ENCODE results near the gene ITPRIP.

ITPRIP gene

DNA sequence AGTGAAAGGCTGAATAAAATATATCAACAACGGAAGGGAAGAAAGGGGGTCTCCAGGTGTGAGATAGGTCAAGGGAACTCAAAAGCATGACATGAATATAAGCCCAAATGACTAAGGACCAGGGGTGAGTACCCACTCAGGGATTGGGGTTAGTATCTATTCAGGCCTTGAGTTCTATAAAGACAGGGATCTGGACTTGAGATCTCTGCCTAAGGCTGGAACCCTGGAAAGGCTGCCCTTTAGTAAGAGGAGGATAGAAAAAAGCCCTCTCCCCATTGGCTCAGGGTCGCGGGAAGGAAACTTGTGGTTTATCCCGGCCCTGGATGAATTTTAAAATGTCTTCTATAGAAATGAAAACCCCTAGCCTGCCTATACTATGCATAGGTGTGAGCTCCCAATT lies 2.4 kb upstream of the ITPRIP start:
- DNase-seq (ENCODE audit: low spot score) = no peak

DNA sequence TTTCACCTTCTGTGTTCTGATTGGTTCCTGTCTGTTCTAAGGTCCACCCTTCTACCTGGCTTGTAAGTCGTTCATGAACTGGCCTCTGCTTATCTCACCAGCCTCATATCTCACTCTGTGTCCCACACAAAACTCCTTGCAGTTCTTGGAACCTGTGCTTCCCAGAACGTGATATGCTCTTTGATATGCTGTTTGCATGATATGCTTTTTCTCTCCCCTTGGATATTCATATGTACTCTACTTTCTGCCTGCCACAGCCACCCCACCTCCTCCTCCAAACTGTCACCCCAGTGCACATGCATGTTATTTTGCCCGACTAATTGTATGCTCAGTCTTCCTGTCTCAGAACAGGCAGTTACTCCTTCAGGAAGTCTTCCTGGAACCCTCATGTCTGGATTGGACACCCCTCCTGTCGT lies 1.9 kb upstream of the ITPRIP start:
- no peak for DNase-seq (ENCODE audit: low spot score)

DNA sequence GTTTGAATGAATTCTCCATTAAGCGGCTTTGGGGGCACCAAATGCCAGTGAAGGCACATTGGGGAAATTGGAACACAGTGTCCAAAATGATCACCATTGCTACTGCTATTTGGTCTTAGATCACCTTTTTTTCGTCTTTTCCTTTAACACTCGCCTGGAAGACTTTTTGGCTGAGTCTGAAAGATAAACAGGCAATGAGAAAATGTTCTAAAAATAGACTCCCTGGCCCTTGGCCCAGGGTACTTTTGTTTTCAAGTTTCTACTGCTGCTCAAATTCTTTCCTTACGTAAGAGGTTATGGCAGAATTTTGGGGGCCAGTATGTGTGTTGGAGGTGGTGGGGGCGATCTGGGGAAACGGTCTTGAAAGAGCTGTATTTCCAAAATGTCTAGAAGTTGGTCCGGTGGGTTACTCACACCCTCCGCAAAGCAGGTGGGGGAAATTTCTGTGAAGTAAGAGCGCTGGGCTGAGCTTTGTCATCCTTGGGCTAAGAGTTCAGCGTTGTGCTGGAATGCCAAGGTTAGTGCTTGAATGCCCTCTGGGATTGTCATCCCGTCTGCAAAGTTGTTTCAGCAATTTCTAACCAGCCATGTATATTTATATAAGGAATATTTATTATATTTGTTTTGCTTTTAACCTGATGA lies 1.3 kb upstream of the ITPRIP start:
- DNase-seq (ENCODE audit: low spot score) = no peak

DNA sequence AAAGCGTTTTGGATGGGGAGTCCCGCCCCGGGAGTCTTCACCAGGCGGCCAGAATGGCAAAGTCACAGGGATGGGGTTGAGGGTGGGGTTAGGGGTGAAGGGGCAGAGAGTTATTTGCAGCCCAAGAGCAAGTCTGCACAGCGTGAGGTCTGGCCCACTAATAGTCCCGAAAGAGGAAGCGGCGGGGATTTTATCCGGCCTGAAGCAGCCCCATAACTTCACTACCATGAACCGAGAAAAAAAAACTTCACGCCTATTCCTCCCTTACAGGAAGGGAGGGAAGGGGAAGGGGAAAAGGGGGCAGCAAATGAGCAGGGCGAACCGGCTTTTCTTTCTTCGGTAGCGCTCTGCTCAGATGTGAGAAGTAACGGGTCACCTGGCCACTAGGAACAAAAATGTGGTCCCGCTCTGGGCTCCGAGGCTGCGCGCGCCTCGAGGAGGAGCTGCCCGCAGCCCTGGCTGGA lies 712 bp downstream of the ITPRIP start:
- DNase-seq (ENCODE audit: low spot score) = no peak

DNA sequence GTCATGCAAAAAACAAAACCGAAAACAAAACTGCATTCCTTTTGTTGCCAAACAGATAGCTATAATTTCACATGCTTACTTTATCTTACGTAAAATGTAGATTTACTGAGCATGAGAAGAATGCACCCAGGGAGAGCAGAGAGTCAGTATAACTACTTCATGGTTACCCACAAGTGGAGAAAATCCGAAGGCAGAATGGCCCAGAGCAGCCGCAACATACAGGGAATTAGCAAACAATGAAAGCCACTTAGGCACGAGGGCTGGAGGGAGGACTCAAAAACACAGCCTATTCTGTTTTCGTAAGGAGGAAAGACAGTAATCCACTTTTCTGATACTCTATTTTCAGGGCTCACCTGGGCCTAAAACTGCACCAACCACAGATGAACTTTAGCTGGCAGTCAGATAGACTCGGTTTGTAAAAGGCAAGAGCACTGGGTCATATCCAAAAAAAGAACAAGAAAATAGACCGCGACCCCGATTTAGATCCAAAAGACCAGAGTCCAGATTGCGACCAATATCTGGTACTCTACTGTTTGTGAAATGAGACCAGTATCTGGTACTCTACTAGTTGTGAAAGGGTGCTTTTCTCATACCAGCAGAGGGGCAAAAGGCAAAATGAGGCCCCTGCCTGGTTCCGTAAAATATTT lies 1.3 kb downstream of the ITPRIP start:
- no peak for DNase-seq (ENCODE audit: low spot score)

DNA sequence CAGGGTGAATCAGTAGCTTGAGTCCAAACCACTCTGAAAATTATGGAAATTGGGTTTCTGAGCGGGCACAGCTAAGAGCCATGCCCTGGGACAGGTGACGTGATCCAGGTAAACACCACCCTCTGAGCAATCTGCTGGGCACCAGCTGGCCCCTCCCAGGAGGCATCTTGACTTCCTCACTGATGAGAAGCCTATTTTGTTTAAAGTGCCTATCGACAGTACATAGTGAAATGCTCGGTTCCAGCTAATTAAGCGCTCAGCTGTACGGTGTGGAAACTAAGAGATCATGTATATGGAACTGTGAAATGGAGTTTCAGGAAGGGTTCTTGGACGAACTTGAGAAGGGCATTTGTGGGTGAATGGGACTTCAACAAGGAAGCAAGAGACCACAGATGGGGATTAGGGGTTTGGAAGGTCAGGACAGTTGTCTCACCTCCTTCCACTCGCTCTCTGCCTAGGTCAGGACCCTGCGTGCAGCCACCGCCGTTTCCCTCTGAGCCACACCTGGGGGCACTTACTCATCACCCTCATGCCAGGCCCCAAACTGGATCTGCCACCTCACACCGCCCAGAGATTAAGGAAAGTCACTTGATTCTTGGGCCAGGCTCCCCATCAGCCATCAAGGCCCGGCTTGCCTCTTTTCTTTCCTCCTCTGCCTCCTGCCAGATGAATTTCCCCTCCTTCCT lies 3.2 kb downstream of the ITPRIP start:
- no peak for DNase-seq (ENCODE audit: low spot score)

DNA sequence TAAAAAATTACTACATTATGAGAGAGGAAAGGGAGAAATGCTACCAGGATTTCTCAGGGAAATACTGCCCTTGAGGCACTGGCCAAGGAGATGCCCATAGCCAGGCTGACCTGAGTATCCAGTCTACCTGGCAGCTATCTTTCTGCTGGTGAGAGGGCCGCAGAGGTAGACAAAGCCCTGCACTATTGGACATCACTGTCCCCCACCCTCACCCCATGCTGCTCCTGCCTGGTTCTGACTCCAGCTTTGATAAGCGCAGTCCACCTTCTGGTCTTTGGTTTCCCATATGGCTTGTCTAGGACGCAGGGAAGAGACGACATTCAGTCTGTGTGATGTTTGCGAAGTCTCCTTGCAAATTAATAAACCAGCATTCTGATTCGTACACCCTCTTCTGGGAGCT lies 3.7 kb downstream of the ITPRIP start:
- DNase-seq (ENCODE audit: low spot score) = no peak

DNA sequence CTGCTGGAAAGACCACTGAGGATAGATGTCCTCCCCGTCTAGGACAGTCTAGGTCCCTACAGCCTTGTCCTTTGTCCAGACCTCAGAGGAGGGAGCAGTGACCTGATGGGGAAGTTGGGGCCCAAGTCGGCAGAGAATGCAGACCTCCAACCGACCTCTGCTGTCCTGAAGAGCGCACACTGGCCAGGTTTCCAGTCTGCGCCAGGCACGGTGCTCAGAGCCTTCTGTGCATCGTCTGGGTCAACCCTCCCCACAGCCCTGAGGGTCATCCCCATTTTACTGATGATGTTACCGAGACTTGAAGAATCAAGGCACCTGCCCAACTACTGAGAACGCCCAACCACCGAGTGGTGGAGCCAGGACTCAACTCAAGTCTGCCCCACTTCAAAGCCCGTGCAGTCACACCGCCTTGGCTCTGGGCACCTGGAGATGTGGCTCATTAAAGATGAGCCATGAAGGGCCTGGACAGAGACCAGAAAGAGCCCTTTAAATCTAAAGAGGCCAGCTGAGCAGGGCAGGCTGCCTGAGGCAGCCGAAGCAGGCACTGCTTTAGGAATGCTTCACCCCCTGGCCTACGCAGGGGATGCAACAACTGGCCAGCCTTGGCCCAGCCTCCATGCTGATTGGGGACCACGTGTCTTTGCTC lies 4.4 kb downstream of the ITPRIP start:
- DNase-seq (ENCODE audit: low spot score) = no peak

DNA sequence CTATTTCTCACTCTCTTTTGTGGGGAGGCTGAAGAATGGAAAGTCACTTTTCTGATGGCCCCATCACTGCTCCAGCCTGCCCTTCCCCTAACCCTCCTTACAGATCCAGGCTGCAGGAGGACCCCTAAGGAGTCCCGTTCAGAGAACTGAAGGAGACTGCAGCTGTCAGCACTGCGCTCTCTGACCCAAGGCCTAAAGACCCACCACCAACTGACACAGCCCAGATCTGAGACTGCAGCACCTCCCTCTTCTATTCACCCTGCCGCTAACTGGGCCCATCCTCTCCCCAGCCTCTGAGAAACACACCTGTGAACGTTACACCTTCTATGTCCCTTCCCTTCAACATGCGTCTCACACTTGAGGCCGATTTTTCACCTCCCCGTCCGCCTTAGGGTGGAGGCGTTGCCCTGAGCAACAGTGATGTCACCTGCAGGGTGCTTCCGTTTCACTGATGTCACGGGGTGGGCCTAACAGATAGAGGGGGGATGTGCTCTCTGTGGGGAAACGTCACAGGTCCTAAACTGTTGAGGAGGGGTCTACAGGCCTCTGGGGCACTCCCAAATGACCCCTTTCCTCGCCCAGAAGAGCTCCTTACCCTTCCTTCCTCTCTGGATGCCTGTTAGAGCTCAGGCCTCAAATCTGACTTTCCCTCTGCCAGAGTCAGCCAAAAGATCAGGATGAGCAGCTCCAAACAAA lies 5.1 kb downstream of the ITPRIP start:
- DNase-seq (ENCODE audit: low spot score) = no peak

DNA sequence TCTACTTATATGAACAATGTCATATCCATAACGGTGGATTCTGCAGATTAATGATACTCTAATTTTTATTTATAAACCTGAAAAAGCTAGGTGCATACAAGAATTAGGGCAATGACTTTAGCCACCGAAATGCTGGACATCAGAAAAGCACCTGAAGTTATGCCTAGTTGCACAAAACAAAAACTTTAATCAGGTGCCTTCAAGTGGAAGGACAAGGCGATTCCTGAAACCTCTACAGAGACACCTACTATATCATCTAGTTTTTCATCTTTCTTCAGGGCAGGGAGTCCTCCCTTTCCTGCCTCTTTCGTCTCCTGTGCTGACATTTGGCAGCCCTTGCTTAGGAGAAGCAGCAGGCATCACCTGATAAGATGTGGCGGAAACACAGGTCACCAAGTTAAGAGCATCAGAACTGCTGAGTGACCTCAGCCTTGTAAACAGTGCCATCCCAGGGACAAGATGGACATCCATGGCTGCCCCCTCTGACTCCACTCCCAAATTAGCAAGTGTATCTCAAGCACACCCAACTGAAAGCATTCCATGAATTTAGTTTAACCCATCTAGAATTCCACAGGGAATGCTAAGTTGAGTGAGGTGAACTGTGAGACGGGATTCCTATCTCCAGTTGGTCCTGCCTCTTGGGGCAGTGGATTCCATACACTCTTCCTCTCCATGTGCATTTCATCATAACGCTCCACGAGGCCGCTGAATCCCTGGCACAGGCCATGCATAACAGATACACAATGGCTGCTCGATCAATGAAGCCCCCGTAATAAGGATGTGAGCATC lies 5.8 kb downstream of the ITPRIP start:
- DNase-seq (ENCODE audit: low spot score) = no peak

DNA sequence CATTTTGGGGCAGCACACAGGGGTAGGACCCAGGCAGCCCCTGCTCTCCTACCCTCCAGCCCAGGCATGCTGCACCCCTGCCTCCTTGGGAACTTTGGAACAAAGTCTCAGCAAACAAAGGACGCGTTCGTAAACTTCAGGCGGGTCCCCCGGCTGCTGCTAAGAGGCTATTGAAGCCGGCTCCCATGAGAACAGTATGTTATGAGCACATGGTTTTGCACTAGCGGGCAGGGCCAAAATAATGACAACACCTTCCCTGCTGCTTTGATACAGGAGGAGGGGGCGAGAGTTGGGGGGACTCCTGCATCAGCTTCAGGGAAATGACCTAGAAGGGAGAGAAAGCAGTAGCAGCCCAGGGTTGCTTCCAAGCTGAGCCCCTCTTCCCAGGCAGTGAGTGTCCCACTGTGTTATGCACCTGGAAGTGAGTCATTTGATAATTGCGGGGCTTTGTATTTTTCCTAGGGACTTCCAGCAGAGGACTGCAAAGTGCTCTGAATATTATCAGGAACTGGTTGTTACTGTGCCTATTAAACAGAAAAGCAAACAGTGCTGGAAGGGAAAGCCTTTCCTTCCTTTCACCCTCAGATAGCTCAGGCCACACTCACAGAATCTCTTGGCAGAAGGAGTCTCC lies 6.9 kb downstream of the ITPRIP start:
- no peak for DNase-seq (ENCODE audit: low spot score)

DNA sequence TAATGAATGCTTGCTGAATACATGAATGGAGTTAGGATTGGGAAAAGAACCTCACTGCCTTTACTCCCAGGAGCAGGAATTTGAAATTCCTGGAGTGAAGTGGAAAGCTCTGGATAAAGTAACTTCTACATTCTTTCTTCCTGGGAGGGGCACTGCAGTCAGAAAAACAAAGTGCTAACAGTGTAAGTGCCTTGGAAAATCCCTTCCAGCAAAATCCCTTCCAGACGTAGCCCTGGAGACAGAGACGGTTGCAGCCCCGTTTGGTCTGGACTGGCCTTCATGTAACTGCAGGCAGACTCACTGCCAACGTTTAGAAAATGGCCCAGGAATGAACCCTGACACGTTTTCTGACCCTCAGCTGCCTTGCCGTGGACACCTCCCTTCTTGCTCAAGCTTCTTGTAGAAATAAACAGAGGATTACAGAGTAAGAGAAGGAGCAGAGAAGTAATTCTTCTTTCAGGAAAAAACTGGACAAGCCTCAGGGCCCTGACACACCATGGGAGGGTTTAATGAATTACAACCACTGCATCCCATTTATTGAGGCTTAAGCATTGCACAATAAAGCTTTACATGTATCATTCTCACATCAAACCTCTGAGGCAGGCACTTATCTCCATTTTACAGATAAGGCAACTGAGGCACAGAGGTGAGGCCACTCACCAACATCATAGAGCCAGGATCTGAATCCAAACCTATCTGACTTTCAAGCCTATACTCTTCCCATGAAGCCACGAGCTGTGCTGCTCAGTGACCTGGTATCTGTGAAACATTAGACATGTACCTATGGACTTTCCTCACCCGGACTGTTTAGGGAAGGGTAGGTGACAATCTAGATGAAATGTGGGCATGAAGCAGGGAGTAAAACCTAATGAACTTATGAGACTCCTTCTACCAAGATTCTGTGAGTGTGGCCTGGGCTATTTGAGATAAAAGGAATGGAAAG lies 7.8 kb downstream of the ITPRIP start:
- DNase-seq (ENCODE audit: low spot score) = peak; percentile 53

DNA sequence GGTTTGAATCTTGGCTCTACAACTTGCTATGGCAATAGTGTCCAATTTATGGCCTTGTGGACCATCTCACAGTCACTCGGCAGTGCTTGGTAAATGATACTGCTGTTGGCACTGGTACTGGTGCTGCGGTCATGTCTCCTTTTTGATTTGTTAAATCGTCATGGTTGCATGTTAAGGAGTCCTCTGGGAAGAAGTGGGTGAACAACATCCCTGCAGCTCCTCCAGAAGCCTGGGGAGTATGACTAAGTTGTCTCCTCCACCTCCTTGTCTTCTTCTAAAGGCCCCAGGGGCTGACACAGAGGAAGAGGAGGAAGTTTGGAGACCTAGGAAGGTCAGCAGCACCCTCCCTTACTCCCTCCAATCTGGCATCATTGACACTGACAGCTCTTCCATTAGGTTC lies 8.5 kb downstream of the ITPRIP start:
- no peak for DNase-seq (ENCODE audit: low spot score)

DNA sequence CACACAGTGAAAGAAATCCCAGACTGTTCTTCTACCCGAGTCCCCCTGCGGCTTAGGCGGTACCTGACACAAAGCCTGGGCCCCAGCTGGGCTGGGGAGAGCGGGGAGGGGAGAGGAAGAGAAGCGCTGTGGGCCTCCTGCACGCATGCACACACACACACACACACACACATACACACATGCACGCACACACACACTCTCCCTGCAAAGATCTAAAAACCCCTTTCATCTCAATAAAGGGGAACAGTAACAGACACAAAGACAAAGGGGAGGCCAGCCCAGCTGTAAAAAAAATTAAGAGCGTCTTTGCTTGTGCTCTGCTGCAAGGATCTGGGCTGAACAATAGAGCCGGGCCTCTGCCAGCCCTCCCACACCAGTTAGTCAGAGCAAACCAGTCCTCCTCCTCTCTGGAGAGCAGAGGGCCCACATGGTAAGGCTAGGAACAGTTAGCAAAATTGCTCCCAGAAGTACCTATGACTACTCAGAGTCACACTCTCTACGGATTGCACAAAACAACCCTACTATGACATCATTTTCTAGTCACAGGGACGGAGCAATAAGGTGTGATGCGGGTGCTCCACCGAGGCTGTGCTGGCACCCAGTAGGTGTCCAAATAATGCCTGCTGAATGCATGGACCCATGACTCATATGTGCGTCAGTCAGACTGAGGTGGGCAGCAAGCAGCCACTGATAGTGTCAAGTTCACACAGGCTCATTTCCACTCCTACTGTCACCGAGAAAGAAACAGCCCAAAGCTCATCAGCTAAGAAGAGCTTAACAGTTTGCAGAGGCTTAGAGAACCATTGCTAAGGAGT lies 9.2 kb downstream of the ITPRIP start:
- DNase-seq (ENCODE audit: low spot score) = peak; percentile 70

DNA sequence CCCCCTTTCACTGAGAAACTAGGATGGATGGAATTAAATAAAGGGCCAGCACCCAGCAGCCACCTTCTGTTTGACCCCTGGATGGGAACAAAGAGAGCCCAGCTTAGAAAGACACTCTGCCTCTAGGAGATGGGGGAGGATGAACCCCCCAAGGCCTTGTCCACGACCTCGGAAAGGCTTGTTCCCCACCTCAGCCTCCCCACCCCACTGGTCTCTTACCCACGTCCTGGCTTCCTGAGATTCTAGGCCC lies 9.7 kb downstream of the ITPRIP start:
- DNase-seq (ENCODE audit: low spot score) = no peak

DNA sequence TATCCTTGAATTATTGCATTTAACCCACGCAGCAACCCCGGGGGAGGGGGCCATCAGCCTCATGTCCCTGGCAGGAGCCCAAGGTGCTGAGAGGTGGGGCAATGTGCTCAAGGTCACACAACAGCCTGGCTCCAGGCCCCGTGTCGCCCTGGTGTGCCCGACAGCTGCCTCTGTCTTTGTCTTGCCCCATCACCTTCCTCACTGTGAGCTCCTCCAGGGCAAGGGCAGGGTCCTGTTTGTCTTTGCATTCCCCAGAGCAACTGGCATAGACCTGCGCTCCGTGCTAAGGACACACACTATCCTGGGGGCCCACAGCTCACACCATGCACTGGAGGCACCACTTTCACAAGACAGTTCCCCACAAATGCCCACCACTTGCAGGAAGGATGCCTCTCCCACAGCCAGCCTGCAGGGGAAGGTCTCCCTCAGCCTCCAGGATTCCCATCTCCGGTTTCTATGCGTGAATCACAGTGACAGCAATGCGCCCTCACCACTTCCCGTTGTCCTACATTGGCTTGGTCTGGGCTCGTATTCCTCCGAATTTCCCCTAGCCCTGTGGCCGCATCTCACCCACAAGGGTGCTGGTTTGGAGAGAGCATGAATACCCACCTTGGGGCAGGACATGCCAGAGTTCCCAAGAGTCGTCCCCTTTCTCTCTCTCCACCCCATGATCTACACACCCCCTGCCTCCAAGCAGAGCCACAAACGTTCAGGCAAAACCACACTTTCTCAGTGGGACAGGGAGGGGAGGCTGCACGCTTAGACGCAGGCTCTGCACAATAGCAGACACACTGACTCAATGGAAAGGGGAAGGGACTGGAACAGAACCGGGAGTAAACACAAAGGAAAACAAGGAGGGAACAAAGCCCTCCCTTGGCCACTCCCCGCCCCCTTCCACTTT lies 10.3 kb downstream of the ITPRIP start:
- peak; percentile 66 for DNase-seq (ENCODE audit: low spot score)

DNA sequence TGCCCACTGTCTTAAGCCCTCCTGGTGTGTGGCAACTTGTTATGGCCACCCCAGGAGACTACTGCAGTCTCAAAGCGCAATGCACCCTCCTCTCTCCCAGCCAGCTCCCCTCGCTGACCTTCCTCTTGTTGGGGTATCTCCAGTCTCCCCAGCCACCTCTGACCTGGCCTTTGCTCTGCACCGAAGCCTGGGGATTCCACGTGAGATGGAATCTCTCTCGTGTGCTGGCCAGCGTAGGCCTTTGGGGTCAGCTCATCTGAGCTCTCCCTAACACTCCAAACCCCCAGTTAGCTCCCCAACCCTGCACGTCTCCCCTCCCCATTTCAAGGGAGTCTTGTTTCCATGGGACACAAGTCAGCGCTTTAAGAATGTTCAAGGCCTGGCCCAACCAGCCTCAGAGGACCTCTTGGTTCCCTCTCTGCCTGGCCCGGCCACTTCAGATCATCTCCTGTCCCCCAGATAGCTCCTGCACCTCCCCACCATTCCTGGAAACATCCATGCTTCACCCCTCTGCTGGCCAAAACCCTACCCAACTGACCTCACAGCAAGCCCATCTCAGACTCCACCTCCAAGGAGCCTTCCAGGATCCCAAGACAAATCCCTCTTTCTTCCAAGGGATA lies 11.2 kb downstream of the ITPRIP start:
- DNase-seq (ENCODE audit: low spot score) = no peak
